ENCODE measurements around the gene PTPRN2. TPM values are rescaled to one million over a fixed set of nuclear protein-coding genes. Genes with fewer than 3 reads are reported as not detected.

The PTPRN2 gene
- total and polyA plus RNA-seq, 2 donors (not counting 3 experiments of a cell fraction or from before 2014, with no cell fraction given): 0.62 to 0.88 TPM

DNA sequence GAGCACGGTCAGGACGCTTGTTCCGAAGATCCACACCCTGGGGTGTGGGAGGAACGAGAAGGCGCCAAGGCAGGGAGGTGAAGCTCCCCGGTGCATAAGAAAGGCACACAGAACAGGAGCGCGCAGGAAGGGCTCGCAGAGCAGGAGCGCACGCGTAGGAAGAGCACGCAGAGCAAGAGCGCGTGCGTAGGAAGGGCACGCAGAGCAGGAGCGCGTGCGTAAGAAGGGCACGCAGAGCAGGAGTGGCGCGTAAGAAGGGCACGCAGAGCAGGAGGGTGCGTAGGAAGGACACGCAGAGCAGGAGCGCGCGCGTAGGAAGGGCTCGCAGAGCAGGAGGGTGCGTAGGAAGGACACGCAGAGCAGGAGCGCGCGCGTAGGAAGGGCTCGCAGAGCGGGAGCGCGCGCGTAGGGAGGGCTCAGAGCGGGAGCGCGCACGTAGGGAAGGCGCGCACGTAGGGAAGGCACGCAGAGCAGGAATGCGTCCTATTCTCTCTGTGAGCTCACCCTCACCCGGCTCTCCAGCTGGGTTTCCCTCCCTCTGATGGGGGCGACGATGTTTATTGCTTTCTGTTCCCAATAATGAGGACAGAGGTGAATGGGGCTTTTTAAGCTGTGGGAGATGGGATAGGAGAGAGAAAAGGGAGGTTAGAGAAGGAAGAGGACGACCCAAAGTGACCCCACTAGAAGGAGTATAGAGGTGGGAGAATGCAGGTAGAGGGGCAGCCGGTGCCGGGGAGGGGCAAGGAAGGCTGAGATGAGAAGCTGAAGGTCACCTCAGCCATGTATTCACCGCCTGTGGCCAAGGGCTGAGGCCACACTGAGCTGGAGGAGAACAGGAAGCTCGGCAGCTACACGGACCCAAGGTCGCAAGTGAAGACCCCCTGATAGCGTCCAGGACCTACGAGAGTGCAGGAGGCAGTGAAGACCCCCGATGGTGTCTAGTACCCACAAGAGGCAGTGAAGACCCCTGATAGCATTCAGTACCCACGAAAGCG is 423.2 kb downstream of the PTPRN2 start:
- Histone ChIP-seq H3K9ac (replicated peaks; ENCODE audit: extremely low read depth, insufficient read depth, low read length) (no peak overlapping the region), H4K20me1 (replicated peaks; ENCODE audit: control insufficient read depth, extremely low read depth, insufficient read depth, low read length) (no peaks in the 10 kb centered on the region), H3K4me1 (ENCODE audit: control insufficient read depth, extremely low read depth, insufficient read depth, low read length) (no peaks in the 10 kb centered on the region), H3K9me3 (replicated peaks; ENCODE audit: control insufficient read depth, insufficient read depth, low read length) (peaks cover 8% of the 10 kb centered on the region), H3K4me2 (ENCODE audit: insufficient read depth, low read length) (no peak overlapping the region), H3K79me2 (ENCODE audit: control insufficient read depth, insufficient read depth, low read length) (no peaks in the 10 kb centered on the region), H3K4me3 (replicated peaks in 1 of 3; ENCODE audit: insufficient read depth in 1 of 3, low read depth in 1 of 3, low read length in 3 of 3) (no peak overlapping the region), H3K9me1 (replicated peaks; ENCODE audit: control insufficient read depth, extremely low read depth, insufficient read depth, low read length) (no peaks in the 10 kb centered on the region), H2AFZ (ENCODE audit: low read depth, low read length) (no peak overlapping the region), H3K27me3 (ENCODE audit: control insufficient read depth in 2 of 2, insufficient read depth in 2 of 2, low read length in 2 of 2) (no peaks in the 10 kb centered on the region), H3K36me3 (ENCODE audit: control insufficient read depth in 2 of 2, extremely low read depth in 1 of 2, insufficient read depth in 2 of 2, low read length in 2 of 2) (no peaks in the 10 kb centered on the region), H3K27ac (ENCODE audit: insufficient read depth, low read depth, low read length) (no peak overlapping the region)
- no peak for DNase-seq (ENCODE audit: low read depth, low spot score)
- dilution Hi-C loops (cut with MboI; ENCODE audit: extremely low pct_ligation_motif_present, low sequenced_read_pairs) (no loop called here), intact Hi-C loops (cut with micrococcal nuclease) (no loop called here)
- ChIA-PET POLR2A (no interaction called here), CTCF (no interaction called here)
- FAIRE-seq: no peak
- BruUV-seq (replicated peaks): no TSS peak
- TF ChIP-seq EZH2 (IDR thresholded peaks at IDR 0.05; ENCODE audit: borderline replicate concordance, low read depth, low read length, severe bottlenecking) (no peak), POLR2AphosphoS5 (IDR thresholded peaks at IDR 0.05; ENCODE audit: insufficient read depth, low read depth, low read length) (no peak), FOS (IDR thresholded peaks at IDR 0.05; ENCODE audit: borderline replicate concordance, insufficient read depth, low read length) (no peak), JUN (IDR thresholded peaks at IDR 0.05; ENCODE audit: borderline replicate concordance, insufficient read depth, insufficient read length, low read depth) (no peak), MYC (IDR thresholded peaks at IDR 0.05; ENCODE audit: low read depth, low read length) (no peak), POLR2A (IDR thresholded peaks at IDR 0.05; ENCODE audit: low read depth, low read length) (no peak), GATA2 (IDR thresholded peaks at IDR 0.05; ENCODE audit: insufficient read depth, insufficient read length, low read depth, low read length) (no peak)
- TF ChIP-seq, protein P1, sequence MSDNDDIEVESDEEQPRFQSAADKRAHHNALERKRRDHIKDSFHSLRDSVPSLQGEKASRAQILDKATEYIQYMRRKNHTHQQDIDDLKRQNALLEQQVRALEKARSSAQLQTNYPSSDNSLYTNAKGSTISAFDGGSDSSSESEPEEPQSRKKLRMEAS (IDR thresholded peaks at IDR 0.05; ENCODE audit: insufficient read depth, insufficient read length): no peak
- TF ChIP-seq, protein P2, sequence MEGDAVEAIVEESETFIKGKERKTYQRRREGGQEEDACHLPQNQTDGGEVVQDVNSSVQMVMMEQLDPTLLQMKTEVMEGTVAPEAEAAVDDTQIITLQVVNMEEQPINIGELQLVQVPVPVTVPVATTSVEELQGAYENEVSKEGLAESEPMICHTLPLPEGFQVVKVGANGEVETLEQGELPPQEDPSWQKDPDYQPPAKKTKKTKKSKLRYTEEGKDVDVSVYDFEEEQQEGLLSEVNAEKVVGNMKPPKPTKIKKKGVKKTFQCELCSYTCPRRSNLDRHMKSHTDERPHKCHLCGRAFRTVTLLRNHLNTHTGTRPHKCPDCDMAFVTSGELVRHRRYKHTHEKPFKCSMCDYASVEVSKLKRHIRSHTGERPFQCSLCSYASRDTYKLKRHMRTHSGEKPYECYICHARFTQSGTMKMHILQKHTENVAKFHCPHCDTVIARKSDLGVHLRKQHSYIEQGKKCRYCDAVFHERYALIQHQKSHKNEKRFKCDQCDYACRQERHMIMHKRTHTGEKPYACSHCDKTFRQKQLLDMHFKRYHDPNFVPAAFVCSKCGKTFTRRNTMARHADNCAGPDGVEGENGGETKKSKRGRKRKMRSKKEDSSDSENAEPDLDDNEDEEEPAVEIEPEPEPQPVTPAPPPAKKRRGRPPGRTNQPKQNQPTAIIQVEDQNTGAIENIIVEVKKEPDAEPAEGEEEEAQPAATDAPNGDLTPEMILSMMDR (IDR thresholded peaks at IDR 0.05; ENCODE audit: extremely low read depth in 1 of 2, insufficient read depth in 1 of 2, low read depth in 1 of 2, low read length in 2 of 2): no peak

Data from endothelial cell of umbilical vein (primary cell).